ENCODE data around the gene MEIS3.

MEIS3 gene

GRCh38 chr19:47435196-47435595 is 15.9 kb upstream of the MEIS3 start:
- DNase-seq: no peak

- DNase-seq: no peak
These were observed 14.8 kb upstream of the MEIS3 start for GRCh38 chr19:47434088-47434487.

GRCh38 chr19:47433121-47433520 is 13.8 kb upstream of the MEIS3 start:
- DNase-seq: no peak

DNA sequence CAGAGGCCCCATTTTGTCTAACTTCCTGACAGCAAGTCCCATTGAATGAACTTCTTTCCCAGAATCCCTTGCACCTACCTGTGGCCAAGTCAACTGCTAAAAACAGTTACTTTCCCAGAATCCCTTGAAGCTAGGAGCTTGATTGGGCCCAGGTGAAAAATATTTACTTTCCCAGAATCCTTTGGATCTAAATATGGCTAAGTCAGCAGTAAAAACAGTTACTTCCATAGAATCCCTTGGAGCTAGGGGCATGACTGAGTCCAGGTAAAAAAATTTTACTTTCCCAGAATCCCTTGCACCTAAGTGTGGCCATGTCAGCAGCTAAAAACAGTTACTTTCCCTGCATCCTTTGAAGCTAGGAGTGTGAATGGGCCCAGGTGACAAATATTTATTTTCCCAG is 13.2 kb upstream of the MEIS3 start:
- DNase-seq: no peak

DNA sequence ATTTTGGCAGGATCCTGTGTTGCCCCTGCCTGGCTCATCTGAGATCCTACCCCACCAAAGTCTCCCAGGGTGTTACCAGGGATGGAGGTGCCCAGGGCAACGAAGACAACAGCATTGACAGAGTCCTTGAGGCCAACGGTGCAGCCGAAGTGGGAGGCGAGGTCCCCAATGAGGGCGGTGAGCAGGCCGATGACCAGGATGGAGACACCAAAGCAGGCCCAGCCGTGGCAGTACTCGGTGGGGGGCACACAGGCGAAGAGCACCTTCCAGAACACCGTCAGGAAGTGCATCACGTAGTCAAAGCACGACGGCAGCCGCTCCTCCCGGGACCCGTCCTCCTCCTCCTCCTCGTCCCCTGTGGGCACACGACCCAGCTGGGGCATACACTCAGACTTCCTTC is 12.8 kb upstream of the MEIS3 start:
- DNase-seq: no peak

GRCh38 chr19:47430041-47430802 is 10.9 kb upstream of the MEIS3 start:
- no peak for DNase-seq

- DNase-seq: no peak
These were observed 9.9 kb upstream of the MEIS3 start for GRCh38 chr19:47429140-47429793.

DNA sequence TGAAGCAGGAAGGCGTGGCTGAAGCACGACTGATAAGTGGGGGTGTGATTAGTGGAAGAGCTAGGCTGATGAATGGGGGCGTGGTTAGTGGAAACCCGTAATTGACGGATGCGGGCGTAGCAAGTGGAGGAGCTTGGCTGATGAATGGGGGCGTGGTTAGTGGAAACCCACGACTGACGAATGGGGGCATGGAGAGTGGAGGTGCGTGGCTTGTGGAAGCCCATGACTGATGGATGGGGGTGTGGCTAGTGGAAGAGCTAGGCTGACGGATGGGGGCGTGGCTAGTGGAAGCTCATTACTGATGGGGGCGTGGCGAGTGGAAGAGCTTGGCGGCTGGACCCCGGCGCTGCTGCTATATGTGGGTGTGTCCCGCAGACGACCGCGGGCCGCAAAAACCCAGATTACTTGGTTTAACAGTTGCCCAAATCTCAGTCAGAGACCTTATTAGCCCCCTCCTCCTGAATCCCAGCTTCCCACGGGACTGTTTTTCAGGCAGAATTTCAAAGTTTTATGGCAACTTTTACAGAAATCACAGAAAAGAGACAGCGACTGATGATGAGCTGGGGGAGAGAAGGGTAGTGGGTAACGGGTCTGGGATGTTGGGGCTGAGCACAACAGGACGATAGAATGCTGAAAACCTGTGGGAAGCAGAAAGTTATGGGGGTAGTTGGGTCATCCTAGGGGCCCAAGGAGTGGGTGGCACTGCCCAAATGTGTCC is 9.0 kb upstream of the MEIS3 start:
- DNase-seq: no peak

- DNase-seq: no peak
These were observed 8.2 kb upstream of the MEIS3 start for GRCh38 chr19:47427241-47428176.

DNA sequence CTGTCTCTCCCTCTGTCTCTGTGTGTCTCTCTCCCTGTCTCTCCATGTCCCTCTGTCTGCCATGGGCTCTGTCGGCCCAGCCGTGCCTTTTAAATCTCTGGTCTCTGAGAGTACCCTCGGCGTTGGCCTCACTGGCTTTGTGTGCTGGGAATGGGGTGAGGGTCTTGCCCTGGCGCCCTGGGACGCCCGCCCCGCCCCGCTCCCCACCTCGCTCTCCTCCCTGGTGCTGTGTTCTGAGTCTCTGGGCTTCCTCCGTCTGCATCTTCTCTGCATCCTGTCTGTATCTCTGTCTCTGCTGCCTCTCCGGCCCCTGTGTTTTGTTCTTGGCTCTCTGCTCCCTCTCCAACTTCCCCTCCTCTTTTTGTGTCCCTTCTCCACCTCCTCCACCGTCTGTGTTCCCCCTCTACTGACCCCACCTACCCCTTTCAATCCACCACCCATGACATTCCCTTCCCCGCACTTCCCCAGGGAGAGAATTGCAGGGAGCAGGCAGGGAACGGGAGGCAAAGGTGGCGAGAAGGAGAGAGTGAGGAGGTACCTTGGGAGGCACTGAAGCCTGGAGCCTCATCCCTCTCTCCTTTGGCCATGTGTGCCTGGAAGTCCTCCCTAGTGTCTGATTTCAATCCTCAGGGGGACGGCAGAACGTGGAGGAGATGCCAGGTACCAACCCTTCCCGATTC is 4.0 kb upstream of the MEIS3 start:
- no peak for DNase-seq

- DNase-seq: no peak
These were observed 3.3 kb upstream of the MEIS3 start for GRCh38 chr19:47422417-47423163.

GRCh38 chr19:47421844-47422395 is 2.6 kb upstream of the MEIS3 start:
- DNase-seq: no peak

DNA sequence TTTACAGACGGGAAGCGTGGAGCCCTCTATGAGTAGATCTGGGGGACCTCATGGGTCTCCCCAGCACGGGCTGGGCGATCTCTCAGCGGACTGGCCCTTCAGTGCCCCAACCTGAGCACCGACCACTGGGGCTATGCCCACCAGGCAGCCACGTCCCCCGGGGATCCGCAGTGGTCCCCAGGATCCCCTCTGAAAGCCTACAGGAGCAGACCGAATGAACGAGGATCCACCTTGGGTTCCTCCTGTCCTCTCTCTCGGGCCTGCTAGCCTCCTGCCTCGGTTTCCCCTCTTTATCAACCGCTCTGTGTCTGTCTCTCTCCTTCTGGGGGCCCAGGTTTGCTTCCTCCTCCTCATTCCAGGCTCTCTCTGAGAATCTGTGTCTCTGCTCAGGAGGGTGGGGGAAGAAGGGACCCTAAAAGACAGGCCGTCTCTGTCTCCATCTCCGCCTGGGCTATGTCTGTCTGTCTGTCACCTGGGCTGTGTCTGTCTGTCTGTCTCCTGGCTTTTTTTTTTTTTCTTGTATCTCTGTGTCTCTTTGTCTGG is 2.0 kb upstream of the MEIS3 start:
- DNase-seq: no peak

DNA sequence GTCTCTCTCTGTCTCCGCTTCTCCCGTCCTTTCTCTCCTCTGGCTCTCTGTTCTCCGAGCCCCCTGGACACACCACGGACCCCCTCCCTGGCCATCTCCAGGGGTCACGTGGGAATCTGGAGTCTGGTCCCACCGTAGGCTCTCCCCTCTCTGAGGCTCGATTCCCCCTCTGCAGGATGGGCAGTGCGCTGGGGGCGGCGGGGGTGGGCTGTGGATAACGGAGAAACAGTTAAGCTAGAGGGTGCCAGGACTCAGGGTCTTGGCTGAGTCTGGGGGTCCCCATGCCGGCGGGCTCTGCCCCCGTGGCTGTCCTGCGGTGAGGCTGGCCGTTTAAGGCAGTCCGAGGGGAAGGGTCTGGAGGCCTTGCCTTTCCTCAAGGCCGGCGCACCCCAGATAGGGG is 462 bp upstream of the MEIS3 start:
- DNase-seq: no peak

- DNase-seq: no peak
These were observed 666 bp downstream of the MEIS3 start for GRCh38 chr19:47418692-47419029.

DNA sequence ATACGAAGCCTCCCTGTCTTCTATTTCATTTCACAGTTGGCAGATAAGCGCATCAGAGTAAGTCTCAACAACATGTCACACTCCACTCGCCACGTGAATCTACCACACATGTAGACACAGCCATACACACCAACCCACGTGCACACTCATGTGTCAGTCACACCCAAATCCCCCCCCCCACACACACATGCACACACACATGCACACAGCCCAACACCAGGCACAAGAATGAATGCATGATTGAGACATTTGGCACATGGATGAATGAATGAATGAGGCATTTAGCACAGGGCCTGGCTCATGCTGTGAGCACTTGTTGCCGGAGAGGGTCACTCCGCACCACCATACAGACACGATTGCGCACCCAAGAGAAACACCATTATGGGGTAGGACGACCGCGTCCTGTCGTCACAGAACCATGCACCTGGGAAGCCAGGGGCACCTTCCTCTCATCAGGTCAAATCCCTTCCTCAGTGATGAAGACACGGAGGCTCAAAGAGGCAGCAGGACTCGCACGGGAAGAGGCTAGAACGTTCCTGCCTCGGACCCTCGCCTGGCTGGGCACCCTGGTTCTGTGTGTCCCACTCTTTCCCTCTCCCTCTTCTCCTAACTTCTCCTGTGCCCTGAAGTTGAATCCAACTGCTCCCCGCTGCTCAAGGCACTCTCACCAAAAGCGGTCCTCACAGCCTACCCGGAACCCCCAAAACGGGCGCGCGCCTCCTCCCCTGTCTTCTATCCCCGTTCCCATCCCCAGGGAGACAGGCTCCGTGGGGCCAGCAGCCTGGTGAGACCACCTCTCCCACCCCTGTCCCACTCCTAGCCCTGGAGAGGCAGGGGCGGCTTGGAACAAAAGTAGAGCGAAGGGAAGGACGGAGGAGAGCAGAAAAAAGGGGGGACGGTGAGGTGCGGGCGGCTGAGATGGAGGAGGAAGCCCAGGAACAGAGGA is 1.3 kb downstream of the MEIS3 start:
- no peak for DNase-seq

DNA sequence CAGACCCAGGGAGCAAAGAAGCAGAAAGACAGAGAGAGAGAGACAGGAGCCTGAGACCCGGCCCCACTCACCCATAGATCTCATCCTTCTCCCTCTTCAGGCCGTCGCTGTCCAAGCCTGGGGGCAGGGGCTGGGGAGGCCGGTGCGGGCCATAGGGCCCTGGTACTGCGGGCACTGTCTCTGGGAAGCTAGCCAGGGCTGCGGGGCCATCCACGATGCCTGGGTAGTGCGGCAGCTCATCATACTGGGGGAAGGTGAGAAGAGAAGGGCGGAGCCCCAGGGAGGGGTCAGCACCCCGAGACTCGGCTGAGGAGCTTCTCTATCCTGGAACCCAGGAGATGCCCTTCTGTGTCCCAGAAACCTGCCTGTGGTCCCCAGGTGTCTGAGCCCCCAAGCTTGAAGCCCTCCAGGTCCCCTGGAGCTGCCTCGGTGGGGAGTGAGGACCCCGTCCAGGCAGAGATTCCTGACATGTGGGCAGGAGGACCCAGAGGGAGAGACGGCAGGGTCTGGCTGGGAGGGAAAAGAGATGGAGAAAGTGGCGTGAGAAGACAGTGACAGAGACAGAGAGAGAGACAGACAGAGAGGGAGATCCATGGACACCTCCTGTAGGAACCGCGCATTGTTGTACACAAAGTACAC is 2.1 kb downstream of the MEIS3 start:
- DNase-seq: no peak

DNA sequence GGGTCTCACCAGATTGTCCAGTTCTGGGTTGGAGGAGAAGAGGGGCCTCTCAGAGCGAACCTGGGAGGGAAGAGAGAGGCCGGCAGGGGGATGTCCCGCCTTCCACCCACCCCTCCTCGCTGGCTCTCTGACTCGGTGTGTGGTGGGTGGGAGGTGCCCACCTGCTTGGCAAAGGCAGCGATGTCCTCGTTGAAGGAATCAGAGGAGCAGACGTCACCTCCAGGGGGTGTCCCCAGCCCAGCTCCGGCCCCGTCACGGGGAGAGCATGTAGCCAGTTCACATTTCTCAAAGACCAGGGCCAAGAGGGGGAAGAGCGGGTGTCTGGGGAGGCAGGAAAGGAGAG is 2.7 kb downstream of the MEIS3 start:
- no peak for DNase-seq

DNA sequence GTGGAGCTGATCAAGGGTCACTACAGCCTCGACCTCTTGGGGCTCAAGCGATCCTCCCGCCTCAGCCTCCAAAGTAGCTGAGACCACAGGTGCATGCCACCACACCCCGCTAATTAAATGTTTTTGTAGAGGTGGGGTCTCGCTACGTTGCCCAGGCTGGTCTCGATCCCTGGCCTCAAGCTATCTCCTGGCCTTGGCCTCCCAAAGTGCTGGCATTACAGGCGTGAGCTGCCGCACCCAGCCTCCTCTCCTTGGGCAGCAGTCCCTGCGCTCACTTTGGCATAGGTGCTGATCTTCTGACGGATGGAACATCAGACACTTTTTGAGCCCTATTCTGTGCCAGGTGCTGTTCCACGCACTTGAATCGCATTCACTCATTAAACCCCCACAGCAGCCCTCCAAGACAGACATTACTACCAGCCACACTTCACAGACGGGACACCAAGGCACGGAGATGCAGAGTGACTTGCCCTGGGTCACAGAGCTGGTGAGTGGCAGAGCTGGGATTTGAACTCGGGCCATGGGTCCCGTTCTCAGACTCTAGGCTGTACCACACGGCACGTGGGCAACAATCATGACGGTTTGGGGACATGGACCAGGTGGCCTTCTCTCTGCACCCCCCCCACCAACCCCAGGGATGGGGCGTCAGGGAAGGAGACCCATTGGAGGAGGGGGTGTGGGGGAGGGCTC is 3.2 kb downstream of the MEIS3 start:
- DNase-seq: no peak

Data from activated gamma-delta T cell (primary cell).